Vagina (tissue), 2 donors: ENCODE results near the gene FAM53A. TPM values are rescaled to one million over a fixed set of nuclear protein-coding genes. Genes with fewer than 3 reads are reported as not detected.

ENCODE experiments used
- DNase-seq, 2 donors: peaks; one replicate each; pipeline ENCODE4 v3.0.0-alpha.2; 2017; ENCODE audit errors: extremely low spot score in 2 of 2
- H3K27ac ChIP-seq: fragments of 200-600 bp; sonication (generic); one replicate; pipeline ENCODE4 v1.5.1; 2019
- H3K27me3 ChIP-seq: fragments of 200-600 bp; sonication (generic); one replicate; pipeline ENCODE4 v1.5.1; 2019
- H3K36me3 ChIP-seq, 2 donors: fragments of 200-600 bp; sonication (generic); one replicate each; pipeline ENCODE4 v1.5.1; 2017 to 2019
- H3K4me1 ChIP-seq: fragments of 200-600 bp; sonication (generic); one replicate; pipeline ENCODE4 v1.5.1; 2019
- H3K4me3 ChIP-seq, 2 donors: fragments of 200-600 bp; sonication (generic); 1 replicate in 1 of 2; 2 replicates in 1 of 2; pipeline ENCODE4 v1.5.1; 2016 to 2019
- H3K9me3 ChIP-seq: fragments of 200-600 bp; sonication (generic); one replicate; pipeline ENCODE4 v1.5.1; 2019
- POLR2A ChIP-seq, 2 donors: fragments of 450-650 bp; IDR thresholded peaks; one replicate each; pipeline ENCODE4 v1.6.1; 2017; ENCODE audit warnings: antibody characterized with exemption in 2 of 2, mild to moderate bottlenecking in 2 of 2, moderate library complexity in 2 of 2
- POLR2AphosphoS5 ChIP-seq, 2 donors: sonication (generic); formaldehyde crosslinking; IDR thresholded peaks; one replicate each; pipeline ENCODE4 v1.9.0; 2017; ENCODE audit warnings: antibody characterized with exemption in 2 of 2, mild to moderate bottlenecking in 2 of 2, low read depth in 1 of 2; ENCODE audit not compliant: insufficient read depth in 1 of 2
- intact Hi-C: fragments of 100-400 bp; cut with DNase I; formaldehyde crosslinking; loops from one replicate; pipeline ENCODE4 v1.15.1; 2023
- small RNA-seq: library from RNA; depleted of rRNA; stranded (forward); fragments of <200 nt; gene quantifications from one replicate; pipeline ENCODE3, GENCODE V24; 2016
- total RNA-seq: library from RNA; depleted of rRNA; stranded (reverse); fragments of >200 nt; gene quantifications from one replicate; pipeline ENCODE4 v1.2.3, GENCODE V29; 2016
- TF ChIP-seq, protein P1 (sequence below), 3 experiments: fragments of 450-650 bp in 2 of 3; fragments of 200-600 bp in 1 of 3; sonication (generic) in 1 of 3; IDR thresholded peaks; one replicate each; pipeline ENCODE4 v1.5.1; 2017 to 2019; ENCODE audit warnings: antibody characterized with exemption in 3 of 3, mild to moderate bottlenecking in 2 of 3, moderate library complexity in 2 of 3

FAM53A gene
- total RNA-seq, 1 donor from 2014 or later: 13.8 TPM

DNA sequence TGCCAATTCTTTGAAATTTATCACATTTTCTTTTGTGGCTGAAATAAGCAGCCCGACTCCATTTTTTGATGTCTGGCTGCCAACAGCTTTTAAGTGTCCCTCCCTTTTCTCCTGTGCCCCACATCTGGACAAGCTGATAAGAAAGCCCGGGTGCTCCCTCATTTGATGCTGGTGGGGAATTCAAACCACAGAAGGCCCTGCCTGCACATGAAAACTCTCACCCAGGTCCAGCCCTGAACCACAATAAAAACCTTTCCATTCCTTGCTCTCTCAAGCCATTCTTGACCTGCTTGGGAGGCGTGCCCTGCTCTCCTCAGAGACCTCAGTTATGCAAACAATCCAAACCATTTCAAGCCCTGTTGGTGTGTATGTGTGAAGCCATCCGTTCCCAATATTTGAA lies 93.9 kb downstream of the FAM53A start:
- TF ChIP-seq, protein P1, sequence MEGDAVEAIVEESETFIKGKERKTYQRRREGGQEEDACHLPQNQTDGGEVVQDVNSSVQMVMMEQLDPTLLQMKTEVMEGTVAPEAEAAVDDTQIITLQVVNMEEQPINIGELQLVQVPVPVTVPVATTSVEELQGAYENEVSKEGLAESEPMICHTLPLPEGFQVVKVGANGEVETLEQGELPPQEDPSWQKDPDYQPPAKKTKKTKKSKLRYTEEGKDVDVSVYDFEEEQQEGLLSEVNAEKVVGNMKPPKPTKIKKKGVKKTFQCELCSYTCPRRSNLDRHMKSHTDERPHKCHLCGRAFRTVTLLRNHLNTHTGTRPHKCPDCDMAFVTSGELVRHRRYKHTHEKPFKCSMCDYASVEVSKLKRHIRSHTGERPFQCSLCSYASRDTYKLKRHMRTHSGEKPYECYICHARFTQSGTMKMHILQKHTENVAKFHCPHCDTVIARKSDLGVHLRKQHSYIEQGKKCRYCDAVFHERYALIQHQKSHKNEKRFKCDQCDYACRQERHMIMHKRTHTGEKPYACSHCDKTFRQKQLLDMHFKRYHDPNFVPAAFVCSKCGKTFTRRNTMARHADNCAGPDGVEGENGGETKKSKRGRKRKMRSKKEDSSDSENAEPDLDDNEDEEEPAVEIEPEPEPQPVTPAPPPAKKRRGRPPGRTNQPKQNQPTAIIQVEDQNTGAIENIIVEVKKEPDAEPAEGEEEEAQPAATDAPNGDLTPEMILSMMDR (IDR thresholded peaks at IDR 0.05): no peak
- TF ChIP-seq POLR2AphosphoS5 (IDR thresholded peaks at IDR 0.05; ENCODE audit: insufficient read depth in 1 of 2, low read depth in 1 of 2) (no peak), POLR2A (IDR thresholded peaks at IDR 0.05) (no peak)
- no peaks in the 10 kb centered on the region for H3K36me3 ChIP-seq
- H3K27ac ChIP-seq: no peak overlapping the region
- H3K27me3 ChIP-seq: no peaks in the 10 kb centered on the region
- no peaks in the 10 kb centered on the region for H3K4me1 ChIP-seq
- intact Hi-C loops: no loop called here
- no peak overlapping the region for H3K4me3 ChIP-seq
- no peak for DNase-seq
- H3K9me3 ChIP-seq: peaks cover 5% of the 10 kb centered on the region

Small RNA genes lying within 50 kb of the gene (small RNA-seq; reads per million reads assigned to genes)
- gene RF00019: not detected

Other genes with a start within 250 kb of the FAM53A start
- 49.6 TPM for gene SLBP, start 28.0 kb upstream of the FAM53A start, total RNA-seq
- 50.6 TPM for gene TMEM129, start 37.0 kb upstream of the FAM53A start, total RNA-seq
- 16.0 TPM for gene TACC3, start 37.2 kb upstream of the FAM53A start, total RNA-seq
- 96.5 TPM for gene FGFR3, start 109.0 kb upstream of the FAM53A start, total RNA-seq
- gene LETM1, start 171.8 kb upstream of the FAM53A start, total RNA-seq: 67.5 TPM
- 38.5 TPM for gene NSD2, start 187.1 kb upstream of the FAM53A start, total RNA-seq